HepG2 (cell line): Measurements from ENCODE around the gene LZTS2. TPM values are rescaled to one million over a fixed set of nuclear protein-coding genes. Genes with fewer than 3 reads are reported as not detected.
A peak's percentile ranks its signal among the peaks of the same experiment; 100 is the strongest.

Experiments
- DR1 ChIP-seq: sonication (generic); formaldehyde crosslinking; IDR thresholded peaks from 2 replicates; pipeline ENCODE4 v1.8.0; 2021; ENCODE audit warnings: mild to moderate bottlenecking, missing genetic modification reagents, inconsistent platforms
- EP300 ChIP-seq, 3 experiments: sonication (generic) in 1 of 3; formaldehyde crosslinking in 1 of 3; IDR thresholded peaks; 2 replicates each; pipeline versions ENCODE4 v1.5.1 to v1.6.1; 2011 to 2020; ENCODE audit warnings: low read depth in 2 of 3, low read length in 2 of 3, borderline replicate concordance in 1 of 3, improper control_type of control experiment in 1 of 3, mild to moderate bottlenecking in 1 of 3, missing genetic modification reagents in 1 of 3, moderate library complexity in 1 of 3
- FOXA3 ChIP-seq: IDR thresholded peaks from 2 replicates; pipeline ENCODE4 v1.6.1; 2016; ENCODE audit warnings: missing genetic modification reagents, missing compliant biosample characterization
- GATAD1 ChIP-seq: IDR thresholded peaks from 2 replicates; pipeline ENCODE4 v1.6.1; 2016; ENCODE audit warnings: missing genetic modification reagents, missing compliant biosample characterization
- HNRNPH1 ChIP-seq: fragments of 200-400 bp; formaldehyde crosslinking; optimal IDR thresholded peaks from 2 replicates; pipeline ENCODE3; 2017; ENCODE audit warnings: mild to moderate bottlenecking, low read depth, low read length
- KDM5B ChIP-seq: sonication (generic); formaldehyde crosslinking; IDR thresholded peaks from 2 replicates; pipeline ENCODE4 v1.4.0; 2020; ENCODE audit warnings: missing genetic modification reagents, mild to moderate bottlenecking, borderline replicate concordance
- RFXANK ChIP-seq: IDR thresholded peaks from 2 replicates; pipeline ENCODE4 v1.6.1; 2016
- SMARCE1 ChIP-seq: fragments of 450-650 bp; IDR thresholded peaks from 2 replicates; pipeline ENCODE4 v1.6.1; 2017; ENCODE audit warnings: borderline replicate concordance
- SRSF1 ChIP-seq: fragments of 200-400 bp; formaldehyde crosslinking; optimal IDR thresholded peaks from 2 replicates; pipeline ENCODE3; 2017; ENCODE audit warnings: mild to moderate bottlenecking, low read depth, low read length, moderate library complexity
- ZFX ChIP-seq: sonication (generic); formaldehyde crosslinking; IDR thresholded peaks from 2 replicates; pipeline ENCODE4 v1.4.0; 2020; ENCODE audit warnings: mild to moderate bottlenecking, low read depth, missing genetic modification reagents, moderate library complexity
- ZNF343 ChIP-seq: sonication (generic); formaldehyde crosslinking; IDR thresholded peaks from 2 replicates; pipeline ENCODE4 v1.4.0; 2020; ENCODE audit warnings: mild to moderate bottlenecking, missing genetic modification reagents
- ZNF354B ChIP-seq: sonication (generic); formaldehyde crosslinking; IDR thresholded peaks from 2 replicates; pipeline ENCODE4 v1.8.0; 2022; ENCODE audit warnings: mild to moderate bottlenecking, missing genetic modification reagents
- ZNF383 ChIP-seq: sonication (generic); formaldehyde crosslinking; IDR thresholded peaks from 2 replicates; pipeline ENCODE4 v1.4.0; 2020; ENCODE audit warnings: missing genetic modification reagents, mild to moderate bottlenecking, borderline replicate concordance
- ZNF563 ChIP-seq: sonication (generic); formaldehyde crosslinking; IDR thresholded peaks from 2 replicates; pipeline ENCODE4 v1.8.0; 2022; ENCODE audit warnings: mild to moderate bottlenecking, moderate library complexity, missing genetic modification reagents
- ZNF660 ChIP-seq: sonication (generic); formaldehyde crosslinking; IDR thresholded peaks from 2 replicates; pipeline ENCODE4 v1.5.1; 2020; ENCODE audit warnings: mild to moderate bottlenecking, low read depth, missing genetic modification reagents, borderline replicate concordance
- ZNF737 ChIP-seq: sonication (generic); formaldehyde crosslinking; IDR thresholded peaks from 2 replicates; pipeline ENCODE4 v1.5.0; 2020; ENCODE audit warnings: missing genetic modification reagents, mild to moderate bottlenecking, borderline replicate concordance
- ZNF749 ChIP-seq: sonication (generic); formaldehyde crosslinking; IDR thresholded peaks from 2 replicates; pipeline ENCODE4 v1.8.0; 2022; ENCODE audit warnings: mild to moderate bottlenecking, missing genetic modification reagents, moderate library complexity, borderline replicate concordance
- ZNF761 ChIP-seq: sonication (generic); formaldehyde crosslinking; conservative IDR thresholded peaks from 2 replicates; pipeline ENCODE4 v1.4.0; 2020; ENCODE audit warnings: mild to moderate bottlenecking, missing genetic modification reagents
- ZNF841 ChIP-seq: sonication (generic); formaldehyde crosslinking; IDR thresholded peaks from 2 replicates; pipeline ENCODE4 v1.8.1; 2023; ENCODE audit warnings: missing genetic modification reagents, borderline replicate concordance
- ZSCAN29 ChIP-seq: sonication (generic); formaldehyde crosslinking; conservative IDR thresholded peaks from 2 replicates; pipeline ENCODE4 v1.4.0; 2020; ENCODE audit warnings: mild to moderate bottlenecking, missing genetic modification reagents
- polyA plus RNA-seq, 8 experiments: library from polyadenylated mRNA; depleted of rRNA in 3 of 8; stranded (reverse) in 7 of 8; unstranded in 1 of 8; fragments of >200 nt; fragmentation: Illumina TruSeq in 4 of 8; extraction: Trizol in 4 of 8; gene quantifications; 2 replicates each; pipeline versions ENCODE4 v1.2.1 to v1.2.3, GENCODE V29; 2011 to 2016; ENCODE audit warnings: low read depth in 4 of 8, missing spikeins in 1 of 8, mixed read lengths in 1 of 8; ENCODE audit not compliant: insufficient read depth in 1 of 8
- total RNA-seq, 5 experiments: library from RNA; depleted of rRNA; stranded (reverse); fragments of >200 nt; fragmentation: Illumina TruSeq; extraction: Trizol; gene quantifications; 2 replicates each; pipeline ENCODE4 v1.2.3, GENCODE V29; 2016; ENCODE audit warnings: low read depth in 1 of 5
- TF ChIP-seq, protein P1 (sequence below): sonication (generic); formaldehyde crosslinking; IDR thresholded peaks from 2 replicates; pipeline ENCODE4 v1.4.0; 2020; ENCODE audit warnings: missing genetic modification reagents
- TF ChIP-seq, protein P2 (sequence below): sonication (generic); formaldehyde crosslinking; IDR thresholded peaks from 2 replicates; pipeline ENCODE4 v1.8.0; 2022; ENCODE audit warnings: missing genetic modification reagents, mild to moderate bottlenecking, moderate library complexity, borderline replicate concordance
- TF ChIP-seq, protein P3 (sequence below): IDR thresholded peaks from 2 replicates; pipeline ENCODE4 v1.6.1; 2016; ENCODE audit warnings: missing biosample characterization, missing genetic modification reagents, low read depth

Gene LZTS2
- total and polyA plus RNA-seq, 2 of the 13 experiments (the other 11 are each of a cell fraction or from before 2014, with no cell fraction given) = 43.6 to 65.6 TPM

DNA sequence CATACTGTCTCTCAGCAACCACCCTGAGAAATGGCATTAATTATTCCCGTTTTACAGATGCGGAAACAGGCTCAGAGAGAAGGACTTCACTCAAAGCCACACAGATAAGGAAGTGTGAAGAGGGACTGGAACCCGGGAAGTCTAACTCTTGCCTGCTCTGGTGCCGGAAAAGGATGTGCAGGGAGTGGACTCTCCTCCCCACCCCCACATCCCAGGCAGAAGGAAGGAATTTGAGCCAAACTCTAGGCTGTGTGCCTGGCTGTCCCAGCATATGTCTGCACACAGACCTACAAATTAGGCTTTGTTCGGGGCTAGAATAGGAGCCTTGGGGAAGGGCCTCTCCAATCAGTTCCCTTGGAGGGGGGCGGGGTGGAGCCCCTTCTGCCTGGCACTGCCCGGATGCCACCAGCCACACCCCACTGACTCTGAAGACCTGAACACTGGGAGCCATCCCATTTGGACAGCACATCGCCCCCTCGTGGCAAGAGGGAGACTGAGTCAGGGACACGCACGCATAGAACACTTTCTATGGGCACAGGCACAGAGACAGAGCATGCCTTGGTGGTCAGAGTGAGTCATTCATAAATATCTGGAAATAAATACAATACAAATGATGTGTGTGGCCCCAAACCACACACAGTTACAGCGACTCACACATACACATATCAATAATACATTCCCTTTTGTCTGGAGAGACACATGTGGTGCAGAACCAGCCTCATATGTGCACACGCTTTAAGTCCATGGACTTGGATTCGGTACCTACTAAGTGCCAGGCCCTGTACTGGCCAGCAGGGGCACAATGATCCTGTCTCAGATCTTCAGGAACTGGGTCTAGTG lies 13.1 kb downstream of the LZTS2 start (continued):
- TF ChIP-seq, protein P1, sequence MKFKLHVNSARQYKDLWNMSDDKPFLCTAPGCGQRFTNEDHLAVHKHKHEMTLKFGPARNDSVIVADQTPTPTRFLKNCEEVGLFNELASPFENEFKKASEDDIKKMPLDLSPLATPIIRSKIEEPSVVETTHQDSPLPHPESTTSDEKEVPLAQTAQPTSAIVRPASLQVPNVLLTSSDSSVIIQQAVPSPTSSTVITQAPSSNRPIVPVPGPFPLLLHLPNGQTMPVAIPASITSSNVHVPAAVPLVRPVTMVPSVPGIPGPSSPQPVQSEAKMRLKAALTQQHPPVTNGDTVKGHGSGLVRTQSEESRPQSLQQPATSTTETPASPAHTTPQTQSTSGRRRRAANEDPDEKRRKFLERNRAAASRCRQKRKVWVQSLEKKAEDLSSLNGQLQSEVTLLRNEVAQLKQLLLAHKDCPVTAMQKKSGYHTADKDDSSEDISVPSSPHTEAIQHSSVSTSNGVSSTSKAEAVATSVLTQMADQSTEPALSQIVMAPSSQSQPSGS (CRISPR knock-in tag) = no peak
- TF ChIP-seq ZNF354B = no peak
- TF ChIP-seq SRSF1 = no peak
- no peak for TF ChIP-seq ZNF737
- TF ChIP-seq, protein P2, sequence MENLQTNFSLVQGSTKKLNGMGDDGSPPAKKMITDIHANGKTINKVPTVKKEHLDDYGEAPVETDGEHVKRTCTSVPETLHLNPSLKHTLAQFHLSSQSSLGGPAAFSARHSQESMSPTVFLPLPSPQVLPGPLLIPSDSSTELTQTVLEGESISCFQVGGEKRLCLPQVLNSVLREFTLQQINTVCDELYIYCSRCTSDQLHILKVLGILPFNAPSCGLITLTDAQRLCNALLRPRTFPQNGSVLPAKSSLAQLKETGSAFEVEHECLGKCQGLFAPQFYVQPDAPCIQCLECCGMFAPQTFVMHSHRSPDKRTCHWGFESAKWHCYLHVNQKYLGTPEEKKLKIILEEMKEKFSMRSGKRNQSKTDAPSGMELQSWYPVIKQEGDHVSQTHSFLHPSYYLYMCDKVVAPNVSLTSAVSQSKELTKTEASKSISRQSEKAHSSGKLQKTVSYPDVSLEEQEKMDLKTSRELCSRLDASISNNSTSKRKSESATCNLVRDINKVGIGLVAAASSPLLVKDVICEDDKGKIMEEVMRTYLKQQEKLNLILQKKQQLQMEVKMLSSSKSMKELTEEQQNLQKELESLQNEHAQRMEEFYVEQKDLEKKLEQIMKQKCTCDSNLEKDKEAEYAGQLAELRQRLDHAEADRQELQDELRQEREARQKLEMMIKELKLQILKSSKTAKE (CRISPR knock-in tag) = no peak
- no peak for TF ChIP-seq ZNF761
- no peak for TF ChIP-seq ZNF841 (CRISPR knock-in tag)
- TF ChIP-seq ZNF343 (CRISPR knock-in tag) = 0 out of 2 replicates have a peak, but pooled peaks have one; percentile 57
- no peak for TF ChIP-seq SMARCE1
- TF ChIP-seq ZNF563 (CRISPR knock-in tag) = 0 out of 2 replicates have a peak, but pooled peaks have one; percentile 51
- no peak; the same call in 1 of the 2 replicates for TF ChIP-seq ZFX (CRISPR knock-in tag)
- no peak for TF ChIP-seq DR1
- no peak for TF ChIP-seq ZNF383 (CRISPR knock-in tag)
- TF ChIP-seq KDM5B (CRISPR knock-in tag) = no peak
- no peak for TF ChIP-seq ZNF749 (CRISPR knock-in tag)
- TF ChIP-seq EP300 (IDR thresholded peaks at IDR 0.05; ENCODE audit: low read depth in 2 of 2, low read length in 2 of 2) = no peak; a peak in 1 of 4 replicates
- TF ChIP-seq EP300 (CRISPR knock-in tag; IDR thresholded peaks at IDR 0.05; ENCODE audit: borderline replicate concordance) = no peak
- TF ChIP-seq ZNF660 (CRISPR knock-in tag) = no peak
- TF ChIP-seq FOXA3 (CRISPR knock-in tag) = peak; percentile 5; the same call in 1 of the 2 replicates
- no peak for TF ChIP-seq ZSCAN29 (CRISPR knock-in tag)
- TF ChIP-seq RFXANK (CRISPR knock-in tag) = 0 out of 2 replicates have a peak, but pooled peaks have one; percentile 26
- TF ChIP-seq HNRNPH1 = no peak
- TF ChIP-seq GATAD1 (CRISPR knock-in tag) = peak; percentile 19; the same call in 1 of the 2 replicates
- TF ChIP-seq, protein P3, sequence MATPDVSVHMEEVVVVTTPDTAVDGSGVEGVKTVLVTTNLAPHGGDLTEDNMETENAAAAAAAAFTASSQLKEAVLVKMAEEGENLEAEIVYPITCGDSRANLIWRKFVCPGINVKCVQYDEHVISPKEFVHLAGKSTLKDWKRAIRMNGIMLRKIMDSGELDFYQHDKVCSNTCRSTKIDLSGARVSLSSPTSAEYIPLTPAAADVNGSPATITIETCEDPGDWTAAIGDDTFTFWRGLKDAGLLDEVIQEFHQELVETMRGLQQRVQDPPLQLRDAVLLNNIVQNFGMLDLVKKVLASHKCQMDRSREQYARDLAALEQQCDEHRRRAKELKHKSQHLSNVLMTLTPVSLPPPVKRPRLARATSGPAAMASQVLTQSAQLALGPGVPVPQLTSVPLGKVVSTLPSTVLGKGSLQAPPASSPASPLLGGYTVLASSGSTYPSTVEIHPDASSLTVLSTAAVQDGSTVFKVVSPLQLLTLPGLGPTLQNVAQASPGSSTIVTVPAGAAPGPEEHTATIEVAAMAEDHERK (CRISPR knock-in tag) = no peak
